GM19043 (cell line): Measurements from ENCODE around the gene CAMTA1.
"Not testable (repeated sequence)": the region's sequence is repeated elsewhere in the genome, so short reads cannot be mapped to it uniquely, and the experiment has no call there.

ENCODE experiments used
- ATAC-seq: cut with Tn5 transposase; IDR thresholded peaks from one replicate; pipeline ENCODE4 v1.9.1; 2021; ENCODE audit warnings: low read depth; ENCODE audit not compliant: unreplicated experiment

The CAMTA1 gene

GRCh38 chr1:7371926-7372325 is 586.7 kb downstream of the CAMTA1 start:
- ATAC-seq, result no peak

GRCh38 chr1:7372477-7373120 is 587.3 kb downstream of the CAMTA1 start:
- no peak for ATAC-seq

- no peak for ATAC-seq
These were observed 588.0 kb downstream of the CAMTA1 start for GRCh38 chr1:7373251-7373650.

GRCh38 chr1:7373876-7374562 is 588.8 kb downstream of the CAMTA1 start:
- no peak for ATAC-seq

GRCh38 chr1:7374563-7375160 is 589.4 kb downstream of the CAMTA1 start:
- ATAC-seq, result no peak

- ATAC-seq, result no peak
These were observed 590.1 kb downstream of the CAMTA1 start for GRCh38 chr1:7375329-7375728.

- no peak for ATAC-seq
These were observed 590.8 kb downstream of the CAMTA1 start for GRCh38 chr1:7375781-7376660.

GRCh38 chr1:7376676-7377075 is 591.4 kb downstream of the CAMTA1 start:
- no peak for ATAC-seq

- ATAC-seq, result no peak
These were observed 593.3 kb downstream of the CAMTA1 start for GRCh38 chr1:7378346-7379130.

GRCh38 chr1:7379441-7379971 is 594.3 kb downstream of the CAMTA1 start:
- ATAC-seq, result no peak

- ATAC-seq, result not testable (repeated sequence)
These were observed 594.8 kb downstream of the CAMTA1 start for GRCh38 chr1:7380068-7380467.

GRCh38 chr1:7380712-7381111 is 595.5 kb downstream of the CAMTA1 start:
- no peak for ATAC-seq

GRCh38 chr1:7381729-7382128 is 596.5 kb downstream of the CAMTA1 start:
- not testable (repeated sequence) for ATAC-seq

GRCh38 chr1:7382971-7383370 is 597.7 kb downstream of the CAMTA1 start:
- no peak for ATAC-seq

- ATAC-seq, result no peak
These were observed 598.6 kb downstream of the CAMTA1 start for GRCh38 chr1:7383671-7384520.

GRCh38 chr1:7384679-7385078 is 599.4 kb downstream of the CAMTA1 start:
- ATAC-seq, result no peak

- ATAC-seq, result no peak
These were observed 600.4 kb downstream of the CAMTA1 start for GRCh38 chr1:7385471-7386225.
